K562 (cell line): Measurements from ENCODE around the gene FAR2. TPM values are rescaled to one million over a fixed set of nuclear protein-coding genes. Genes with fewer than 3 reads are reported as not detected.

Experiments used
- ATAC-seq: fragments of 200-7000 bp; cut with Tn5 transposase; 3 replicates; pipeline ENCODE4 v1.9.1; 2020; ENCODE audit warnings: moderate library complexity
- BruUV-seq: library from RNA; stranded (reverse); fragments of 400-500 nt; replicated peaks from 2 replicates; lab custom pipeline; 2021; lab: Mats Ljungman, UMichigan
- CTCF ChIA-PET: fragments of 300-600 bp; formaldehyde crosslinking; extraction: SDS; loops from one replicate; lab custom pipeline; 2021; ENCODE audit warnings: low intra/inter-chr PET ratio; lab: Yijun Ruan, JAX
- POLR2A ChIA-PET: fragments of 300-600, 350-650 bp; sonication (Branson Sonifier 250); formaldehyde crosslinking; extraction: SDS; loops from one replicate; lab custom pipeline; 2021; ENCODE audit warnings: antibody characterized with exemption, inconsistent platforms; lab: Yijun Ruan, JAX
- DNase-seq, 4 experiments: peaks; one replicate each; pipeline versions ENCODE4 v3.0.0 to v3.0.0-alpha.2; 2011 to 2018; ENCODE audit warnings: low spot score in 3 of 4, mixed read lengths in 3 of 4; ENCODE audit errors: extremely low read depth in 1 of 4
- FAIRE-seq: peaks from 2 replicates; lab custom pipeline; 2011; peaks lifted over from hg19 to GRCh38; lab: Jason Lieb, UNC
- H2AFZ ChIP-seq: 2 replicates; pipeline ENCODE4 v1.6.0; 2011; ENCODE audit warnings: low read depth, low read length, control low read depth, inconsistent platforms
- H3K27ac ChIP-seq: fragments of 200-600 bp; 3 replicates; pipeline ENCODE4 v1.8.0; 2011; ENCODE audit warnings: low read depth, mild to moderate bottlenecking, control low read depth, inconsistent platforms, low read length, moderate library complexity, mixed read lengths; ENCODE audit errors: extremely low read depth
- H3K27me3 ChIP-seq, 2 experiments: fragments of 300-600 bp in 1 of 2; 2 replicates in 1 of 2; 3 replicates in 1 of 2; pipeline versions ENCODE4 v1.6.0 to v1.8.0; 2011; ENCODE audit warnings: inconsistent platforms in 2 of 2, low read length in 2 of 2, mild to moderate bottlenecking in 1 of 2, mixed read lengths in 1 of 2, moderate library complexity in 1 of 2; ENCODE audit not compliant: control insufficient read depth in 2 of 2, insufficient read depth in 2 of 2
- H3K36me3 ChIP-seq: fragments of 300-600 bp; 3 replicates; pipeline ENCODE4 v1.8.0; 2011; ENCODE audit warnings: mild to moderate bottlenecking, low read length, inconsistent platforms; ENCODE audit not compliant: control insufficient read depth, insufficient read depth
- H3K4me1 ChIP-seq, 2 experiments: fragments of 200-600 bp in 1 of 2; replicated peaks in 1 of 2; 2 replicates in 1 of 2; 3 replicates in 1 of 2; pipeline versions ENCODE4 v1.5.1 to v1.8.0; 2011; ENCODE audit warnings: inconsistent platforms in 2 of 2, low read length in 2 of 2, mild to moderate bottlenecking in 1 of 2, mixed read lengths in 1 of 2, moderate library complexity in 1 of 2; ENCODE audit not compliant: control insufficient read depth in 2 of 2, insufficient read depth in 2 of 2
- H3K4me2 ChIP-seq: 2 replicates; pipeline ENCODE4 v1.6.1; 2011; ENCODE audit warnings: low read length, control low read depth, inconsistent platforms, mixed read lengths; ENCODE audit not compliant: insufficient read depth
- H3K4me3 ChIP-seq: fragments of 200-600 bp; sonication (generic), shearing (Covaris generic); 2 replicates; pipeline ENCODE4 v1.5.1; 2016; ENCODE audit warnings: control low read depth, inconsistent platforms
- H3K79me2 ChIP-seq: fragments of 200-600 bp; 3 replicates; pipeline ENCODE4 v1.8.0; 2011; ENCODE audit warnings: low read length, inconsistent platforms; ENCODE audit not compliant: control insufficient read depth, insufficient read depth
- H3K9ac ChIP-seq, 2 experiments: 2 replicates each; pipeline versions ENCODE4 v1.6.0 to v1.6.1; 2011; ENCODE audit warnings: low read depth in 2 of 2, low read length in 2 of 2, control low read depth in 1 of 2, inconsistent platforms in 1 of 2, mild to moderate bottlenecking in 1 of 2, mixed read lengths in 1 of 2; ENCODE audit not compliant: insufficient read depth in 1 of 2
- H3K9me1 ChIP-seq: one replicate; pipeline ENCODE4 v1.6.0; 2011; ENCODE audit warnings: inconsistent platforms, mild to moderate bottlenecking, low read length, moderate library complexity; ENCODE audit not compliant: control insufficient read depth, insufficient read depth
- H3K9me3 ChIP-seq: replicated peaks from 2 replicates; pipeline ENCODE4 v1.5.1; 2011; ENCODE audit warnings: low read depth, low read length, inconsistent platforms; ENCODE audit not compliant: control insufficient read depth, insufficient read depth
- H4K20me1 ChIP-seq: replicated peaks from 2 replicates; pipeline ENCODE4 v1.6.1; 2011; ENCODE audit warnings: low read length, inconsistent platforms, mixed read lengths; ENCODE audit not compliant: control insufficient read depth, insufficient read depth
- ZNF134 ChIP-seq: fragments of 250-450 bp; sonication (Bioruptor Pico); conservative IDR thresholded peaks from 2 replicates; pipeline ENCODE4 v1.4.0; 2020
- WGBS: fragments of 100-300 bp; shearing (Covaris generic); methylation state at CpG from one replicate; pipeline ENCODE4 v1.1.6; 2016; ENCODE audit warnings: low coverage, mixed read lengths; ENCODE audit not compliant: insufficient coverage; ENCODE audit errors: missing lambda C conversion rate; 5-methylcytosine and 5-hydroxymethylcytosine counted together
- in situ Hi-C: fragments of 300-500 bp; cut with MboI; formaldehyde crosslinking; loops from 4 replicates; pipeline ENCODE4 v1.15.0; 2018; ENCODE audit warnings: inconsistent platforms, mixed read lengths
- intact Hi-C: fragments of 100-400 bp; cut with micrococcal nuclease; formaldehyde crosslinking; loops from 2 replicates; pipeline ENCODE4 v1.14.2; 2022
- polyA plus RNA-seq, 8 experiments: library from polyadenylated mRNA; depleted of rRNA in 4 of 8; stranded (reverse) in 5 of 8; unstranded in 3 of 8; fragments of >200 nt; fragmentation: Nextera tagmentation in 2 of 8; fragmentation: Illumina TruSeq in 1 of 8; extraction: Ambion mirVana in 2 of 8; extraction: Trizol in 1 of 8; gene quantifications; 2 replicates each; pipeline versions ENCODE4 v1.2.1 to v1.2.3, GENCODE V29; 2011 to 2014; ENCODE audit warnings: inconsistent platforms in 1 of 8, missing spikeins in 1 of 8
- total RNA-seq, 7 experiments: library from RNA; depleted of rRNA in 6 of 7; stranded (reverse); fragments of >200 nt in 6 of 7; fragmentation: Illumina TruSeq in 2 of 7; extraction: Trizol in 2 of 7; gene quantifications; 2 replicates each; pipeline versions ENCODE4 v1.2.1 to v1.2.3, GENCODE V29; 2011 to 2021; ENCODE audit warnings: low replicate concordance in 1 of 7
- TF ChIP-seq, protein P1 (sequence below): fragments of 200-600 bp; sonication (generic); IDR thresholded peaks from one replicate; pipeline ENCODE4 v1.6.1; 2012; ENCODE audit warnings: mild to moderate bottlenecking, low read depth, low read length, inconsistent platforms

FAR2 gene
- total and polyA plus RNA-seq, 9 of the 15 experiments (the other 6 are each of a cell fraction or from before 2014, with no cell fraction given) = 5.0 to 13.4 (median 8.5) TPM

DNA sequence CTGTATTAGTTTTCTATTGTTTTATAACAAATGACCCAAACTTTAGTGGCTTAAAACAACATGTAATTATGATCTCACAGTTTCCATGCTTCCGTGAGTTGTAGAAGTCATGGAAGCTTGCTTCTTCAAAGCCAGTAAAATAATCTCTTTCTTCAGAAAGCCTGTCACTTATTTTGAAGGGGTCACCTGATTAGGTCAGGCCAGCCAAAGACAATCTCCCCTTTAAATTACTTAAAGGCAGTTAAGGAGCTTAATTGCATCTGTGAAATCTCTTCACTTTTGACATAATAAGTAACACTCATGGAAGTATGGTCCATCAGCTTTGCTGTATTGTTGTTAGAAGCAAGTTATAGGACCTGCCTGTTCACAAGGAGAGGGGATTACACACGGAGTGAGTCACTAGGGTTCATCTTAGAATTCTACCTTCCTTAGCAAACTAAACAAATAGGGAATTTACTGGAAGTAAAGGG, 89.8 kb downstream of the FAR2 start:
- Histone ChIP-seq H3K27ac (no peak overlapping the region), H3K9me3 (no peaks in the 10 kb centered on the region), H3K27me3 (no peaks in the 10 kb centered on the region), H3K4me3 (no peak overlapping the region), H3K79me2 (no peaks in the 10 kb centered on the region), H3K9me1 (no peaks in the 10 kb centered on the region), H2AFZ (no peak overlapping the region), H3K4me1 (peaks cover 0 to 8% of the 10 kb centered on the region in 2 experiments; a peak in 2 of 5 replicates), H3K36me3 (no peaks in the 10 kb centered on the region), H3K9ac (no peak overlapping the region), H3K4me2 (no peak overlapping the region), H4K20me1 (no peaks in the 10 kb centered on the region)
- TF ChIP-seq, protein P1, sequence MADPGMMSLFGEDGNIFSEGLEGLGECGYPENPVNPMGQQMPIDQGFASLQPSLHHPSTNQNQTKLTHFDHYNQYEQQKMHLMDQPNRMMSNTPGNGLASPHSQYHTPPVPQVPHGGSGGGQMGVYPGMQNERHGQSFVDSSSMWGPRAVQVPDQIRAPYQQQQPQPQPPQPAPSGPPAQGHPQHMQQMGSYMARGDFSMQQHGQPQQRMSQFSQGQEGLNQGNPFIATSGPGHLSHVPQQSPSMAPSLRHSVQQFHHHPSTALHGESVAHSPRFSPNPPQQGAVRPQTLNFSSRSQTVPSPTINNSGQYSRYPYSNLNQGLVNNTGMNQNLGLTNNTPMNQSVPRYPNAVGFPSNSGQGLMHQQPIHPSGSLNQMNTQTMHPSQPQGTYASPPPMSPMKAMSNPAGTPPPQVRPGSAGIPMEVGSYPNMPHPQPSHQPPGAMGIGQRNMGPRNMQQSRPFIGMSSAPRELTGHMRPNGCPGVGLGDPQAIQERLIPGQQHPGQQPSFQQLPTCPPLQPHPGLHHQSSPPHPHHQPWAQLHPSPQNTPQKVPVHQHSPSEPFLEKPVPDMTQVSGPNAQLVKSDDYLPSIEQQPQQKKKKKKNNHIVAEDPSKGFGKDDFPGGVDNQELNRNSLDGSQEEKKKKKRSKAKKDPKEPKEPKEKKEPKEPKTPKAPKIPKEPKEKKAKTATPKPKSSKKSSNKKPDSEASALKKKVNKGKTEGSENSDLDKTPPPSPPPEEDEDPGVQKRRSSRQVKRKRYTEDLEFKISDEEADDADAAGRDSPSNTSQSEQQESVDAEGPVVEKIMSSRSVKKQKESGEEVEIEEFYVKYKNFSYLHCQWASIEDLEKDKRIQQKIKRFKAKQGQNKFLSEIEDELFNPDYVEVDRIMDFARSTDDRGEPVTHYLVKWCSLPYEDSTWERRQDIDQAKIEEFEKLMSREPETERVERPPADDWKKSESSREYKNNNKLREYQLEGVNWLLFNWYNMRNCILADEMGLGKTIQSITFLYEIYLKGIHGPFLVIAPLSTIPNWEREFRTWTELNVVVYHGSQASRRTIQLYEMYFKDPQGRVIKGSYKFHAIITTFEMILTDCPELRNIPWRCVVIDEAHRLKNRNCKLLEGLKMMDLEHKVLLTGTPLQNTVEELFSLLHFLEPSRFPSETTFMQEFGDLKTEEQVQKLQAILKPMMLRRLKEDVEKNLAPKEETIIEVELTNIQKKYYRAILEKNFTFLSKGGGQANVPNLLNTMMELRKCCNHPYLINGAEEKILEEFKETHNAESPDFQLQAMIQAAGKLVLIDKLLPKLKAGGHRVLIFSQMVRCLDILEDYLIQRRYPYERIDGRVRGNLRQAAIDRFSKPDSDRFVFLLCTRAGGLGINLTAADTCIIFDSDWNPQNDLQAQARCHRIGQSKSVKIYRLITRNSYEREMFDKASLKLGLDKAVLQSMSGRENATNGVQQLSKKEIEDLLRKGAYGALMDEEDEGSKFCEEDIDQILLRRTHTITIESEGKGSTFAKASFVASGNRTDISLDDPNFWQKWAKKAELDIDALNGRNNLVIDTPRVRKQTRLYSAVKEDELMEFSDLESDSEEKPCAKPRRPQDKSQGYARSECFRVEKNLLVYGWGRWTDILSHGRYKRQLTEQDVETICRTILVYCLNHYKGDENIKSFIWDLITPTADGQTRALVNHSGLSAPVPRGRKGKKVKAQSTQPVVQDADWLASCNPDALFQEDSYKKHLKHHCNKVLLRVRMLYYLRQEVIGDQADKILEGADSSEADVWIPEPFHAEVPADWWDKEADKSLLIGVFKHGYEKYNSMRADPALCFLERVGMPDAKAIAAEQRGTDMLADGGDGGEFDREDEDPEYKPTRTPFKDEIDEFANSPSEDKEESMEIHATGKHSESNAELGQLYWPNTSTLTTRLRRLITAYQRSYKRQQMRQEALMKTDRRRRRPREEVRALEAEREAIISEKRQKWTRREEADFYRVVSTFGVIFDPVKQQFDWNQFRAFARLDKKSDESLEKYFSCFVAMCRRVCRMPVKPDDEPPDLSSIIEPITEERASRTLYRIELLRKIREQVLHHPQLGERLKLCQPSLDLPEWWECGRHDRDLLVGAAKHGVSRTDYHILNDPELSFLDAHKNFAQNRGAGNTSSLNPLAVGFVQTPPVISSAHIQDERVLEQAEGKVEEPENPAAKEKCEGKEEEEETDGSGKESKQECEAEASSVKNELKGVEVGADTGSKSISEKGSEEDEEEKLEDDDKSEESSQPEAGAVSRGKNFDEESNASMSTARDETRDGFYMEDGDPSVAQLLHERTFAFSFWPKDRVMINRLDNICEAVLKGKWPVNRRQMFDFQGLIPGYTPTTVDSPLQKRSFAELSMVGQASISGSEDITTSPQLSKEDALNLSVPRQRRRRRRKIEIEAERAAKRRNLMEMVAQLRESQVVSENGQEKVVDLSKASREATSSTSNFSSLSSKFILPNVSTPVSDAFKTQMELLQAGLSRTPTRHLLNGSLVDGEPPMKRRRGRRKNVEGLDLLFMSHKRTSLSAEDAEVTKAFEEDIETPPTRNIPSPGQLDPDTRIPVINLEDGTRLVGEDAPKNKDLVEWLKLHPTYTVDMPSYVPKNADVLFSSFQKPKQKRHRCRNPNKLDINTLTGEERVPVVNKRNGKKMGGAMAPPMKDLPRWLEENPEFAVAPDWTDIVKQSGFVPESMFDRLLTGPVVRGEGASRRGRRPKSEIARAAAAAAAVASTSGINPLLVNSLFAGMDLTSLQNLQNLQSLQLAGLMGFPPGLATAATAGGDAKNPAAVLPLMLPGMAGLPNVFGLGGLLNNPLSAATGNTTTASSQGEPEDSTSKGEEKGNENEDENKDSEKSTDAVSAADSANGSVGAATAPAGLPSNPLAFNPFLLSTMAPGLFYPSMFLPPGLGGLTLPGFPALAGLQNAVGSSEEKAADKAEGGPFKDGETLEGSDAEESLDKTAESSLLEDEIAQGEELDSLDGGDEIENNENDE = no peak
- TF ChIP-seq ZNF134 = peak; percentile 72
- FAIRE-seq (no peak), ATAC-seq (no peak), DNase-seq (no peak)
- ChIA-PET CTCF (no interaction called here), POLR2A (no interaction called here)
- intact Hi-C loops (no loop called here), in situ Hi-C loops (no loop called here)
- no TSS peak for BruUV-seq
- whole genome bisulfite sequencing = 29% methylated on average over 2 of the region's 2 CpGs
